Ascending aorta (tissue), 2 donors: Measurements from ENCODE around the gene GRM7. TPM values are rescaled to one million over a fixed set of nuclear protein-coding genes. Genes with fewer than 3 reads are reported as not detected.

Source experiments
- DNase-seq, 2 donors: peaks; one replicate each; pipeline ENCODE4 v3.0.0-alpha.2; 2019; ENCODE audit warnings: low spot score in 2 of 2
- H3K27ac ChIP-seq, 2 donors: fragments of 200-600 bp; sonication (generic); one replicate each; pipeline ENCODE4 v1.5.1; 2016 to 2017; ENCODE audit warnings: mild to moderate bottlenecking in 1 of 2
- H3K27me3 ChIP-seq: fragments of 200-600 bp; sonication (generic); one replicate; pipeline ENCODE4 v1.5.1; 2017
- H3K36me3 ChIP-seq, 2 donors: fragments of 200-600 bp; sonication (generic); one replicate each; pipeline ENCODE4 v1.5.1; 2016
- H3K4me1 ChIP-seq, 2 donors: fragments of 200-600 bp; sonication (generic); one replicate each; pipeline ENCODE4 v1.5.1; 2016 to 2017; ENCODE audit warnings: mild to moderate bottlenecking in 1 of 2
- H3K4me3 ChIP-seq, 2 donors: fragments of 200-600 bp; sonication (generic); one replicate each; pipeline ENCODE4 v1.5.1; 2016 to 2017; ENCODE audit warnings: mild to moderate bottlenecking in 1 of 2
- H3K9me3 ChIP-seq, 2 donors: fragments of 200-600 bp; sonication (generic); one replicate each; pipeline ENCODE4 v1.5.1; 2016
- CTCF ChIP-seq, 3 experiments: fragments of 200-600 bp in 2 of 3; fragments of 450-650 bp in 1 of 3; sonication (generic) in 2 of 3; IDR thresholded peaks; one replicate each; pipeline ENCODE4 v1.5.1; 2016 to 2019; ENCODE audit warnings: antibody characterized with exemption in 3 of 3, mild to moderate bottlenecking in 1 of 3, moderate library complexity in 1 of 3
- intact Hi-C: fragments of 100-400 bp; cut with DNase I; formaldehyde crosslinking; loops from one replicate; pipeline ENCODE4 v1.15.1; 2023
- total RNA-seq: library from RNA; depleted of rRNA; stranded (reverse); fragments of >200 nt; gene quantifications from one replicate; pipeline ENCODE4 v1.1.0, GENCODE V29; 2016

Gene GRM7
- total RNA-seq, 1 donor from 2014 or later, result 4.8 TPM

GRCh38 chr3:7238565-7239295 is 377.8 kb downstream of the GRM7 start:
- no peaks in the 10 kb centered on the region for H3K9me3 ChIP-seq
- no peaks in the 10 kb centered on the region for H3K36me3 ChIP-seq
- H3K4me1 ChIP-seq, result no peaks in the 10 kb centered on the region
- intact Hi-C loops, result no loop called here
- no peak overlapping the region for H3K27ac ChIP-seq
- DNase-seq, result no peak
- H3K4me3 ChIP-seq, result no peak overlapping the region
- no peaks in the 10 kb centered on the region for H3K27me3 ChIP-seq
- no peak for TF ChIP-seq CTCF (IDR thresholded peaks at IDR 0.05)

GRCh38 chr3:7241584-7242302 is 380.8 kb downstream of the GRM7 start:
- no peak for TF ChIP-seq CTCF (IDR thresholded peaks at IDR 0.05)
- Histone ChIP-seq H3K36me3 (no peaks in the 10 kb centered on the region), H3K4me3 (no peak overlapping the region), H3K4me1 (no peaks in the 10 kb centered on the region), H3K9me3 (no peaks in the 10 kb centered on the region), H3K27me3 (no peaks in the 10 kb centered on the region), H3K27ac (no peak overlapping the region)
- intact Hi-C loops, result no loop called here
- DNase-seq, result no peak

GRCh38 chr3:7242303-7242635 is 381.4 kb downstream of the GRM7 start:
- no peak for TF ChIP-seq CTCF (IDR thresholded peaks at IDR 0.05)

DNA sequence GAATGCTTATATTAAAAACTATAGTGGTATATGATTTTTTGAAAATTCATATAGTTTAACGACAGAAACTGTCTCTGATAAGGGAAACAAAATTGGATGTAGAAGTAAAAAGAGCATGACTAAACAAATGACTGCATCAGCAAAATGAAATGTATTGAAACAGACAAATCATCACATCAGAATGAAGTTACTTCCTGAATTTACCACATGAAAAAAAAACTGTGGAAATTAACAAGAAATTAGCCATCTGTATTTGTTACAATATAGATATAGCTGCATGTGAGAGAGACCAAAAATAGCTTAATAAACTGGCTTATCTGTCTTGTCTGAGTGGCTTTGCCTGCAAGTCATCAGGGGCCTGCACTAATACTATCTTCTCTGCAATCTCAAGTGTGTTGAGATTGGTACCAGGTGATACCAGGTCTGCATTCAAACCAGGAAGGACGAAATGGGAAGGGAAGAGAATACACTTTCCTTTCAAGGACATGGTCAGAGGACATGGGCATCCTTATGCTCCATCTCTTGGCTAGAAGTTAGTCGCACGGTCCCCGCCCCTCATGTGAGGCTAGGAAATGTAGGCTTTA is 388.7 kb downstream of the GRM7 start:
- Histone ChIP-seq H3K27me3 (no peaks in the 10 kb centered on the region), H3K4me1 (no peaks in the 10 kb centered on the region), H3K4me3 (no peak overlapping the region), H3K36me3 (no peaks in the 10 kb centered on the region), H3K27ac (no peak overlapping the region), H3K9me3 (no peaks in the 10 kb centered on the region)
- no peak for TF ChIP-seq CTCF (IDR thresholded peaks at IDR 0.05)
- no peak for DNase-seq
- intact Hi-C loops, result no loop called here

More at GRCh38 chr3:7242303-7242635, 381.4 kb downstream of the GRM7 start:
- DNase-seq, result no peak
- intact Hi-C loops, result no loop called here
- Histone ChIP-seq H3K27ac (no peak overlapping the region), H3K4me1 (no peaks in the 10 kb centered on the region), H3K9me3 (no peaks in the 10 kb centered on the region), H3K36me3 (no peaks in the 10 kb centered on the region), H3K27me3 (no peaks in the 10 kb centered on the region), H3K4me3 (no peak overlapping the region)

DNA sequence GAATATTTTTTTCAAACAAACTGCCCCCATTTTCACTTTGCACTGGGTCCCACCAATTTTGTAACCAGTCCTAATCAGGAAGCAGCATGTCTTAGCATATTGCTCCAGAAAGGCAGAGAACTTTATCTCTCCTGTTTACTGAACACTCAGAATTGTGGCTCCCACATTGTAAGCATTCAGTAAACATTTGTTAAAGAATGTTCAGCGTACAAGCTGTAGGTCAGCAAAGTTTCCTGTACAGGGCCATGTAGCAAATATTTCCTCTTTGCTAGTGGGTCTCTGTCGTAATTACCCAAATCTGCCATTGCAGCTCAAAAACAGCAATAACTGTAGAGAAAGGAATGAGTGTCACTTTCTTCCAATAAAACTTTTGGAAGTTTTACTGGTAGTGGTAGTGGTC is 393.3 kb downstream of the GRM7 start:
- Histone ChIP-seq H3K4me1 (no peaks in the 10 kb centered on the region), H3K36me3 (no peaks in the 10 kb centered on the region), H3K27me3 (no peaks in the 10 kb centered on the region), H3K9me3 (no peaks in the 10 kb centered on the region), H3K27ac (no peak overlapping the region), H3K4me3 (no peak overlapping the region)
- DNase-seq, result no peak
- intact Hi-C loops, result no loop called here
- no peak for TF ChIP-seq CTCF (IDR thresholded peaks at IDR 0.05)
